MM.1S (cell line): ENCODE data around the gene MUC20.

Source experiments
- DNase-seq: peaks from one replicate; pipeline ENCODE4 v3.0.0-alpha.2; 2015
- H2AFZ ChIP-seq: fragments of 300-600 bp; sonication (generic); 2 replicates; pipeline ENCODE4 v1.6.0; 2016; ENCODE audit warnings: antibody characterized with exemption, low read length
- H3F3A ChIP-seq: fragments of 300-600 bp; sonication (generic); 2 replicates; pipeline ENCODE4 v1.6.1; 2016; ENCODE audit warnings: mild to moderate bottlenecking, antibody characterized with exemption, low read length, moderate library complexity, mixed read lengths; ENCODE audit not compliant: insufficient read depth
- H3K27ac ChIP-seq: fragments of 300-600 bp; sonication (generic); 2 replicates; pipeline ENCODE4 v1.5.1; 2016; ENCODE audit warnings: mild to moderate bottlenecking, low read length
- H3K27me3 ChIP-seq: fragments of 300-600 bp; sonication (generic); replicated peaks from 2 replicates; pipeline ENCODE4 v1.6.0; 2016; ENCODE audit warnings: low read length; ENCODE audit not compliant: insufficient read depth
- H3K36me3 ChIP-seq: fragments of 300-600 bp; sonication (generic); replicated peaks from 2 replicates; pipeline ENCODE4 v1.6.1; 2016; ENCODE audit warnings: mild to moderate bottlenecking, low read length, mixed read lengths; ENCODE audit not compliant: insufficient read depth
- H3K4me1 ChIP-seq: fragments of 300-600 bp; sonication (generic); 2 replicates; pipeline ENCODE4 v1.6.1; 2016; ENCODE audit warnings: low read length, mixed read lengths
- H3K4me2 ChIP-seq: fragments of 300-600 bp; sonication (generic); 2 replicates; pipeline ENCODE4 v1.6.0; 2016; ENCODE audit warnings: low read depth, low read length
- H3K4me3 ChIP-seq: fragments of 300-600 bp; sonication (generic); 2 replicates; pipeline ENCODE4 v1.5.1; 2016; ENCODE audit warnings: low read length, mixed read lengths
- H3K79me2 ChIP-seq: fragments of 300-600 bp; sonication (generic); 2 replicates; pipeline ENCODE4 v1.6.1; 2016; ENCODE audit warnings: mixed run types, low read length, mixed read lengths
- H3K9ac ChIP-seq: fragments of 300-600 bp; sonication (generic); 2 replicates; pipeline ENCODE4 v1.6.1; 2016; ENCODE audit warnings: low read length, mixed read lengths
- H3K9me2 ChIP-seq: fragments of 300-600 bp; sonication (generic); replicated peaks from 2 replicates; pipeline ENCODE4 v1.6.1; 2016; ENCODE audit warnings: mild to moderate bottlenecking, low read length, mixed read lengths; ENCODE audit not compliant: insufficient read depth
- H3K9me3 ChIP-seq: fragments of 300-600 bp; sonication (generic); replicated peaks from 2 replicates; pipeline ENCODE4 v1.6.1; 2016; ENCODE audit warnings: mild to moderate bottlenecking, low read length, mixed read lengths; ENCODE audit not compliant: insufficient read depth
- H4K20me1 ChIP-seq: fragments of 300-600 bp; sonication (generic); 2 replicates; pipeline ENCODE4 v1.6.1; 2016; ENCODE audit warnings: mild to moderate bottlenecking, low read length, moderate library complexity, mixed read lengths; ENCODE audit not compliant: insufficient read depth
- CTCF ChIP-seq: fragments of 300-600 bp; sonication (generic); IDR thresholded peaks from 2 replicates; pipeline ENCODE4 v1.5.1; 2016; ENCODE audit warnings: antibody characterized with exemption, low read length, mixed read lengths
- EZH2 ChIP-seq: fragments of 300-600 bp; sonication (generic); optimal IDR thresholded peaks from 2 replicates; pipeline ENCODE3; 2017; ENCODE audit warnings: low read depth, mild to moderate bottlenecking, antibody characterized with exemption, low read length, mixed read lengths
- EZH2phosphoT487 ChIP-seq: fragments of 300-600 bp; sonication (generic); IDR thresholded peaks from 2 replicates; pipeline ENCODE4 v1.6.1; 2018; ENCODE audit warnings: antibody characterized with exemption, low read length

MUC20 gene

DNA sequence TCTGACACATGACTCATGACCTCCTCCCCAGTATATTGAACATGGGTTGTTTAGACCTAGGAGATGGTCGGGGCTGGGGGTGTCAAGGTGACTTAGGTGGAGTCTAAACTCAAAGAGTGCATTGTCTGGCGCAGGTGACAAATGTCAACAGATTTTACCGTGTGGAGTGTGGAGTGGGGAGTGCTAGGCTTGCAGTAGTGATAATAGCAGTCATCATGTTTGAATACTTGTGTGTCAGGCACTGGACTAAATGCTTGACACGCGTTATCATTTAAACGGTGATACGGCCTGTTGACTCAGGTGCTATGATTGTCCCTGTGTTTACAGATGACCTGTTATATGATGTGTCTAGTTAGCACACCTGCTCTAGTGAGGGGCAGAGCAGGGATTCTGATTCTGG, 30.8 kb downstream of the MUC20 start:
- Histone ChIP-seq H3K9me2 (no peaks in the 10 kb centered on the region), H3K9ac (no peak overlapping the region), H2AFZ (no peak overlapping the region), H4K20me1 (no peaks in the 10 kb centered on the region), H3K9me3 (no peaks in the 10 kb centered on the region), H3K36me3 (no peaks in the 10 kb centered on the region), H3K79me2 (no peaks in the 10 kb centered on the region), H3K4me2 (no peak overlapping the region), H3K4me3 (no peak overlapping the region), H3K4me1 (peaks cover 6% of the 10 kb centered on the region), H3K27ac (no peak overlapping the region), H3F3A (peaks cover 5% of the 10 kb centered on the region; the same call in 1 of the 2 replicates), H3K27me3 (peaks cover 20% of the 10 kb centered on the region; the same call in 1 of the 2 replicates)
- DNase-seq, result no peak
- TF ChIP-seq EZH2phosphoT487 (no peak), CTCF (no peak)

- no peaks in the 10 kb centered on the region for H3K36me3 ChIP-seq
- no peak for DNase-seq
- no peaks in the 10 kb centered on the region for H3K79me2 ChIP-seq
- no peaks in the 10 kb centered on the region for H3K9me2 ChIP-seq
- H3K9ac ChIP-seq, result no peak overlapping the region
- no peak overlapping the region for H2AFZ ChIP-seq
- no peak overlapping the region for H3K4me3 ChIP-seq
- H3K9me3 ChIP-seq, result no peaks in the 10 kb centered on the region
- H3K27me3 ChIP-seq, result peaks cover 23% of the 10 kb centered on the region
- H3K4me1 ChIP-seq, result peaks cover 6% of the 10 kb centered on the region
- peaks cover 5% of the 10 kb centered on the region; the same call in 1 of the 2 replicates for H3F3A ChIP-seq
- no peak overlapping the region for H3K27ac ChIP-seq
- TF ChIP-seq EZH2phosphoT487, result no peak
- TF ChIP-seq CTCF, result no peak
- no peak for TF ChIP-seq EZH2
- no peak overlapping the region for H3K4me2 ChIP-seq
- H4K20me1 ChIP-seq, result no peaks in the 10 kb centered on the region
Measured at GRCh38 chr3:195752066-195752465, 31.3 kb downstream of the MUC20 start.

GRCh38 chr3:195752546-195753331, 32.0 kb downstream of the MUC20 start:
- H3K27ac ChIP-seq, result no peak overlapping the region
- no peak overlapping the region for H3K4me2 ChIP-seq
- peaks cover 30% of the 10 kb centered on the region for H3K27me3 ChIP-seq
- no peak for TF ChIP-seq CTCF
- TF ChIP-seq EZH2phosphoT487, result no peak
- TF ChIP-seq EZH2, result no peak
- no peaks in the 10 kb centered on the region for H3K36me3 ChIP-seq
- no peak overlapping the region for H3K4me3 ChIP-seq
- no peak overlapping the region for H3K9ac ChIP-seq
- no peaks in the 10 kb centered on the region for H3K9me2 ChIP-seq
- H4K20me1 ChIP-seq, result no peaks in the 10 kb centered on the region
- no peaks in the 10 kb centered on the region for H3K79me2 ChIP-seq
- DNase-seq, result no peak
- peaks cover 5% of the 10 kb centered on the region; the same call in 1 of the 2 replicates for H3F3A ChIP-seq
- H3K4me1 ChIP-seq, result peaks cover 6% of the 10 kb centered on the region
- H2AFZ ChIP-seq, result no peak overlapping the region
- no peaks in the 10 kb centered on the region for H3K9me3 ChIP-seq
